HL-60/S4 treated with retinoic acid at 250 ng/mL for 4 days and 3 days (cell line): ENCODE data around the gene ZBTB8B.
"Not testable (repeated sequence)": the region's sequence is repeated elsewhere in the genome, so short reads cannot be mapped to it uniquely, and the experiment has no call there.

Source experiments
- in situ Hi-C: fragments of 300-500 bp; cut with MboI; formaldehyde crosslinking; loops from 2 replicates; pipeline ENCODE4 v1.7.0; 2022; ENCODE audit warnings: low sequenced_read_pairs

Gene ZBTB8B

DNA sequence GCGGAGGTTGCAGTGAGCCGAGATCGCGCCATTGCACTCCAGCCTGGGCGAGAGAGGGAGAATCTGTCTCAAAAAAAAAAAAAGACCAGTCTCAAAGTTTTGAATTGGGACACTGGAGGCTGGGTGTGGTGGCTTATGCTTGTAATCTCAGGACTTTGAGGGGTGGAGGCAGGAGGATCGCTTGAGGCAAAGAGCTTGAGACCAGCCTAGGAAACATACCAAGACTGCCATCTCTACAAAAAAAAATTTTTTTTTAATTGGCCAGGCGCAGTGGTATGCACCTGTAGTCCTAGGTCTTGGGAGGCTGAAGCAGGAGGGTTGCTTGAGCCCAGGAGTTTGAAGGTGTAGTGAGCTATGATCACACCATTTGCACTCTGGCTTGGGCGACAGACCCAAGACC is 3.9 kb downstream of the ZBTB8B start:
- in situ Hi-C loops, result no loop called here

GRCh38 chr1:32470431-32470830 is 5.6 kb downstream of the ZBTB8B start:
- in situ Hi-C loops, result no loop called here

- in situ Hi-C loops, result no loop called here
Observed at GRCh38 chr1:32470991-32471694, 6.3 kb downstream of the ZBTB8B start.

DNA sequence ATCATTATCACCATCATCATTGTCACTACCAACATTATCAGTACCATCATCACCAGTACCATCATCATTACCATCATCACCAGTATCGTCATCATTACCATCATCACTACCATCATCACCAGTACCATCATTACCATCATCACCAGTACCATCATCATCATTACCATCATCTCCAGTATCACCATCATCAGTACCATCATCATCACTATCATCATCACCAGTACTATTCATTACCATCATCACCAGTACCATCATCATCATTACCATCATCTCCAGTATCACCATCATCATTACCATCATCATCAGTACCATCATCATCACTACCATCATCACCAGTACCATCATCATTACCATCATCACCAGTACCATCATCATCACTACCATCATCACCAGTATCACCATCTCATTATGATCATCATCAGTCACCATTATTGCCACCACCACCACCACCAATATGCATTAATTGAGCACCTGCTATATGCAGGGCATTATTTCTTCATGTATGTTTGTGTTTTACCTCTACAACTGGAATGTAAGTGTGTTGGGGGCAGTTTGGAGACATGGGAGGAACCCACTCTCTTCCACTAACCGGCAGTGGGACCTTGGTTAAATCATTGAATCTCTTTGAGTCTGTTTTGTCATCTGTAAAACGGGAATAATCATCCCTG is 7.0 kb downstream of the ZBTB8B start:
- in situ Hi-C loops, result no loop called here

DNA sequence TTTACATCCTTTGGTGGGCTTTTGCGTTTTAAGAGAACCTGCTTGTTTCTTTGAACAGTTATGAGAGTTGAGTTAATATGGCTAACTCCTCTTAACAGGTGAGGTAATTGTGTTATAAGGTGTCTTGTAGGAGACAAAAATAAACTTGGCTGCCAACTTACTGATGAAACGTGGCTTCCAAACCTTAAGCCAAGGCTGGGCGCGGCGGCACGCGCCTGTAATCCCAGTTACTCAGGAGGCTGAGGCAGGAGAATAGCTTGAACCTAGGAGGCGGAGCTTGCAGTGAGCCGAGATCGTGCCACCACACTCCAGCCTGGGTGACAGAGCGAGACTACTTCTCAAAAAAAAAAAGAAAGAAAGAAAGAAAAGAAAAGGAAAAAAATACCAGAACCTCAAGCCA is 8.1 kb downstream of the ZBTB8B start:
- in situ Hi-C loops, result not testable (repeated sequence)

DNA sequence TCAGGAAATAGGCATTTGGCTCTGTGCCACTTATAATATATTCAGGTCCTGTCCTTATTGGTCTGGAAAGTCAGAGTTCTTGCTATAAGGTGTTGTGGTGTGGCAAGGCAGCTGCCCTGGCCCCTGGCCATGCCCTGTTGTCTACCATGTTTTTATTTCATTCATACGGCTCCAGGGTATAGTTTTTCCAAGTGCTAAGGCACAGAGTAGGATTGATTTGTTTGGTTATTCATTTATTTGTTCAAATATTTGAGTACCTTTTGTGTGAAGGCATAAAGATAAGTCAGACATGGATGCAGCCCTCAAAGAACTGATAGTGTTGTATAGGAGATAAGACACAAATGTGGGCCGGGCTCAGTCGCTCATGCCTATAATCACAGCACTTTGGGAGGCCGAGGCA is 10.1 kb downstream of the ZBTB8B start:
- in situ Hi-C loops, result no loop called here

DNA sequence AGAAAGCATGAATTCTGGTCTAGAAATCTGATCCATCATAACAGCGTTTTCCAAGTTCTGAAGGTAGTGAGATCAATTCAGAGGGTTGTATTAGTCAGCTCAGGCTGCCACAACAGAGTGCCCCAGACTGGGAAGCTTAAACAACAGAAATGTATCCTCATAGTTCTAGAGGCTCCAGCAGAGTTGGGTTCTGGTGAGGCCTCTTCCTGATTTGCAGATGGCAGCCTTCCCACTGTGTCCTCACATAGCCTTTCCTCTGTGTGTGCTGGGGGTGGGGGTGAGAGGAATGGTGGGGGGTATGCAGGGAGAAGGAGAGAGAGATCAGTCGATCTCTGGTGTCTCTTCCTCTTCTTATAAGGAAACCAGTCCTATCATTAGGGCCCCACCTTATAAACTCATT is 15.1 kb downstream of the ZBTB8B start:
- in situ Hi-C loops, result no loop called here

DNA sequence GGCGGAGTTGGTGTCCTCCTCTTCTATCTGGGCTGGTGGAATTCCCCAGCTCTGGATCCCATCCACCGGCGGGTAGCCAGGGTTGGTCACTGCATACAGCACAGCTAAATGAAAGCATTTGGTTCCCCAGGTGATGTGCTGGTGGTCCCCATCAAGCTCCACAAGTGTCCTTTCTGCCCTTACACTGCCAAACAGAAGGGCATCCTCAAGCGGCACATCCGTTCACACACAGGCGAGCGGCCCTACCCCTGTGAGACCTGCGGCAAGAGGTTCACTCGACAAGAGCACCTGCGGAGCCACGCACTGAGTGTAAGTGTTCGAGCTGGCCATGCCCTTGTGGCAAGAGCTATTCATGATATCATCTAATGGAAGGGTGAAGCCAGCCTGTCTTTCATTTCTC is 15.9 kb downstream of the ZBTB8B start:
- in situ Hi-C loops, result no loop called here

DNA sequence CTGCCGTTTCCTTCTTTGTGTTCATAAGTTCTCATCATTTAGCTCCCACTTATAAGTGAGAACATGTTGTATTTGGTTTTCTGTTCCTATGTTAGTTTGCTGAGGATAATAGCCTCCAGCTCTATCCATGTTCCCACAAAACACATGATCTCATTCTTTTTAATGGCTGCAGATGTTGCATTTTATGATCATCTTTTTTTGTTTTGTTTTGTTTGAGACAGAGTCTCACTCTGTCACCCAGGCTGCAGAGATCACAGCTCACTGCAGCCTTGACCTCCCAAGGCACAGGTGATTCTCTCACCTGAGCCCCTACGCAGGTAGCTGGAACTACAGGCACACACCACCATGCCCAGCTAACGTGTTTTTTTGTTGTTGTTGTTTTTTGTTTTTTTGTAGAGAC is 16.9 kb downstream of the ZBTB8B start:
- in situ Hi-C loops, result not testable (repeated sequence)

DNA sequence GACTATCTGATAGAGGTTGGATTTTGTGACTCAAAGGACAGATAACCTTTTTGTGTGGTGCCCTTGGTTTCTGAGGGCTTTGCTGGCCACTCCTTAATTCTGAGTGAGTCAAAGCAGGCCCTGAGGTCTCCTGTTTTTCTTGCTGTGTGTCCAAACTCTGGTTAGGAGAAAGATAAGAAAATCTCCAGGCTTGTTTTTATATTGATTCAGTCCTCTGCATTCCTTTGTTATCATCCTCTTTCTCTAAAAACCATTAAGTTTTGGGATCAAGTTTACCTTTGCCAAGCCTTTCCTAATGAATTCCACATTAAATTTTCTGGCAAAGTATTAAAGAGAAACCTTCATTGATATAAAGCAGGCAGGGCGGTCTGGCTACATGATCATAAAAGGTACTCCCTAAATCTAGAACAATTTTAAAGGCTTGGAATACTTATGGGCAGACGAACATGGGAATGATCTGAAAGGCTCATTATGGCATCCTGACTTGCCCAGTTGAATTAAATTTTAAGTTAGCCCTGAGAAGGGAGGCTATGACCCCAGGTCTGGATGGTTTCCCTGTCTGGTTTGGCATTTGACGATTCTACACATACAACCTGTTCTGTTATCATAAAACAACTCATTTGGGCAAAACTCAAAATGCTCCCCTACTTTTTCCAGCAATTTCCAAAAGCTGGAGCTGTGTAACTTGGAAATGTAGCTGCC is 20.8 kb downstream of the ZBTB8B start:
- in situ Hi-C loops, result no loop called here

- in situ Hi-C loops, result no loop called here
Observed at GRCh38 chr1:32486463-32487113, 21.7 kb downstream of the ZBTB8B start.

- in situ Hi-C loops, result no loop called here
Observed at GRCh38 chr1:32487182-32487581, 22.3 kb downstream of the ZBTB8B start.

DNA sequence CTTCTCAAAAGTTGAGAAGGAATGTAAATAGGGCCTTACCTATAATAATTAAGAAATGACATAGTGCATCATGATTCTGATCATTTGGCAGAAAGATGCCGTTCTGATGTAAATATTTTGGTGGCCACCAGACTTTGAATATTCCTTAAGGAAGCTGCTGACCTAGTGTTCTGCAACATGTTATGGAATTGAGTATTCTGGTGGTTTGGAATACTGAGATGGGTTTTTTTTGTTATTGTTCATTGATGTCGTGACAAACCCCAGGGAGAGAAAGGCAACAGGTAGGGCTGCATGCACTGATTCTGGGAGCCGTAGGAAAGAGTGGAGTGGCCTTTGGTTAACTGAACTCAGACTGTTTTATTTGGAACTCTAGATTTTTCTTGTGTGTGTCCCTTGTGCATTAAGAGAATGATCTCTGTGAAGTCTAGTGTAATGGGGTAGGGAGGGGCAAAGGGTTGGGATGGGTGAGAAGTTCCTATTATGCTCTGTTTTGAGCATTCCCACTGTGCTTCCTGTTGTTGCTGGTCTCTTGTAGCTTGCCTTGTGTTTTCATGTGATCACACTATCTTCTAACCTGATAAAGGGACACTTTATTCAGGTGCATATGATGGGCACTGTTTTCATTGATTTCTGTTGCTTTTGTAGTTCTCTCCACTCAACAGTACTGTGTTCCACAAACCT is 25.0 kb downstream of the ZBTB8B start:
- in situ Hi-C loops, result no loop called here

- in situ Hi-C loops, result no loop called here
Observed at GRCh38 chr1:32491386-32491785, 26.5 kb downstream of the ZBTB8B start.

- in situ Hi-C loops, result no loop called here
Observed at GRCh38 chr1:32494196-32494595, 29.3 kb downstream of the ZBTB8B start.

GRCh38 chr1:32494711-32495337 is 30.0 kb downstream of the ZBTB8B start:
- in situ Hi-C loops, result no loop called here

DNA sequence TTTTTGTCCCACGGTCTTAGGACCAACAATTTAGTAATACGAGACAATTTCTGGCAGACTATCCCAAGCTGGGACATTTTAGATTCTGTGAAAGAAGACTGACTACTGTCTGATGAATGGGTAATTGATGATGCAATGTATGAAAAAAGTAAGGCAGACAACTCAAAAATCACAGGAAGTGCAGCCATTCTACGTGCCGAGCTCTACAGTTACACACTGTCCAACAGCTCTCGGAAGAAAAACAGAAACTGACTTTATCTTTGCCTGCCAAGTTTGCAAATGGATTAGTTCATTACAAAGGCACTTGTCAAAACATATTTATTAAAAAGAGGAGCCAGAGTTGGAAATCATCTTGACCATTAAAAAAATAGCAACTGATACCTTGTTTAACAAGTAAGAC is 31.3 kb downstream of the ZBTB8B start:
- in situ Hi-C loops, result no loop called here

GRCh38 chr1:32498751-32499150 is 33.9 kb downstream of the ZBTB8B start:
- in situ Hi-C loops, result no loop called here

DNA sequence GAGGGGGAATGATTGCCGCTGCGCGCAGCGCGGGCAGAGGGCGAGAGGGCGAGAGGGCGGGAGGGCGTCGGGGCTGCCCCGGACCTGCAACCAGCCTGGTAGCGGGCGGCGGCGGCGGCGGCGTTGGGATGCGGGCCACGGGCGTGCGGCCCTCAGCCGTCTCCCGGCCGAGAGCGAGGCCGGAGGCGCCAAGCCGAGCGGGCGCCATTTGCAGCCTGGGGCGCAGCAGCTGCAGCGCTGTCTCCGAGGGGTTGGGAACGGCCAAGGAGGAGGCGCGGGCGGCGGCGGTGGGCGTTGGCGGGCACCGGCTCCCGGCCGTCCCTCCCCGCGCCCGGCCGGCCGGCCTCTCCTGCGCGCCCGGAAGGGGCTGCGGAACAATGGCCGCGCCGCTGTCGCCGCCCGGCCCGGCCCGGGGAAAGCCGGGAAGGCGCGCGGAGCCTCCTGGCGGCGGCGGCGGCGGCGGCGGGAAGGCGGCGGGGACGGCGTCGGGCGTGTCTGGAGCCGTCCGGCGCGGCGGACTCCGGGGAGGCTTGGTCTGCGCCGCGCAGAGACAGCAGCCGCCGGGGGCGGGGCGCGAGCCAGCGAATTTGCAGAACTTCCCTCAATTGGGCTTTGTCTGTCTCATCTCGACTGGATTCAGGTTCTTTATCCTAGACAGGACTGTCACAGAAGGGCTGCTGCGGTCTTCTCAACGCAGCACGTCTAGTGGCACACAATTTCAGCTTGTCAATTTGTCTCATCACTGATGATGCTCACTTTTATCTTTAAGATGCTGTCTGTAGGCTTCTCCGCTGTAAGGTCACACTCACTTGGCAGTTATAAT is 35.7 kb downstream of the ZBTB8B start:
- in situ Hi-C loops, result no loop called here

DNA sequence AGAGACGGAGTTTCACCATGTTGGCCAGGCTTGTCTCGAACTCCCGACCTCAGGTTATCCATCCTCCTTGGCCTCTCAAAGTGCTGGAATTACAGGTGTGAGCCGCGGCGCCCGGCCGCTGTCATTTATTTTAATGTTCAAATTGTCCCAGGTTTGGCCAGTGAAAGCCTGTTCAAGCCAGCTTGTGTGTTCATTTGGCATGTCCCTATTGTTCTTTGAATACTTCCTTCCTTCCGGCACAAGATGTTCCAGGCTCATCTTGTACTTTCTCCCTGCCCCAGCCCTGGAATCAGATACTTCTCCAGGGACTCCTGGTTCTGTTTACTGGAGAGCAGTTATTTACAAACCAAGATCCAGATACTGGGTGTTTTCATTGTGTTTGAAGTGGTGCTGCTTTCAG is 37.0 kb downstream of the ZBTB8B start:
- in situ Hi-C loops, result no loop called here
